GM12892 (cell line): ENCODE measurements around the gene CYTL1.

Experiments used
- POLR2A ChIP-seq: IDR thresholded peaks from 2 replicates; pipeline ENCODE4 v1.6.1; 2011; ENCODE audit warnings: low read depth, low read length, control low read depth
- POLR2AphosphoS5 ChIP-seq: IDR thresholded peaks from 2 replicates; pipeline ENCODE4 v1.6.1; 2011; ENCODE audit warnings: low read depth, low read length, control low read depth
- TAF1 ChIP-seq: IDR thresholded peaks from 2 replicates; pipeline ENCODE4 v1.6.1; 2011; ENCODE audit warnings: low read depth, mild to moderate bottlenecking, control low read depth, low read length, borderline replicate concordance

GRCh38 chr4:5003918-5004317 lies 15.3 kb downstream of the CYTL1 start:
- TF ChIP-seq POLR2A (no peak), POLR2AphosphoS5 (no peak), TAF1 (no peak)
